Testis (tissue), 3 donors: ENCODE data around the gene OR5H1. TPM values are rescaled to one million over a fixed set of nuclear protein-coding genes. Genes with fewer than 3 reads are reported as not detected.

ENCODE experiments used
- DNase-seq: peaks from one replicate; pipeline ENCODE4 v3.0.0-alpha.2; 2019
- H3K27ac ChIP-seq, 2 donors: fragments of 200-600 bp; sonication (generic); one replicate each; pipeline ENCODE4 v1.5.1; 2019
- H3K27me3 ChIP-seq: fragments of 200-600 bp; sonication (generic); one replicate; pipeline ENCODE4 v1.5.1; 2019
- H3K36me3 ChIP-seq: fragments of 200-600 bp; sonication (generic); one replicate; pipeline ENCODE4 v1.5.1; 2017; ENCODE audit warnings: low read depth; ENCODE audit errors: missing control alignments
- H3K4me1 ChIP-seq: fragments of 200-600 bp; sonication (generic); one replicate; pipeline ENCODE4 v1.5.1; 2019
- H3K4me3 ChIP-seq, 2 donors: fragments of 200-600 bp; sonication (generic); one replicate each; pipeline ENCODE4 v1.5.1; 2017 to 2019
- H3K9me3 ChIP-seq: fragments of 200-600 bp; sonication (generic); one replicate; pipeline ENCODE4 v1.5.1; 2017
- CTCF ChIP-seq, 3 experiments: fragments of 450-650 bp in 2 of 3; fragments of 200-600 bp in 1 of 3; sonication (generic) in 1 of 3; IDR thresholded peaks; one replicate each; pipeline ENCODE4 v1.5.1; 2016 to 2019; ENCODE audit warnings: antibody characterized with exemption in 3 of 3, mild to moderate bottlenecking in 2 of 3, moderate library complexity in 1 of 3
- POLR2A ChIP-seq: fragments of 450-650 bp; IDR thresholded peaks from one replicate; pipeline ENCODE4 v1.6.1; 2017; ENCODE audit warnings: antibody characterized with exemption, mild to moderate bottlenecking, moderate library complexity
- WGBS, 2 donors: methylation state at CpG; one replicate each; pipeline ENCODE4 v1.1.5; 2018; 5-methylcytosine and 5-hydroxymethylcytosine counted together
- intact Hi-C: fragments of 100-400 bp; cut with DNase I; formaldehyde crosslinking; loops from one replicate; pipeline ENCODE4 v1.15.1; 2023; ENCODE audit warnings: low total_unique reads
- polyA plus RNA-seq: library from polyadenylated mRNA; stranded (reverse); fragments of 350-450 nt; fragmentation: Illumina TruSeq; extraction: RNeasy Lipid Tissue Mini Kit (QIAGEN cat#74804); gene quantifications from one replicate; pipeline ENCODE4 v1.2.3, GENCODE V29; 2014; ENCODE audit warnings: low read depth, low replicate concordance; ENCODE audit not compliant: insufficient read depth
- total RNA-seq, 2 donors: library from RNA; depleted of rRNA; stranded (reverse); fragments of >200 nt; gene quantifications; one replicate each; pipeline ENCODE4 v1.2.3, GENCODE V29; 2016

OR5H1 gene
- total and polyA plus RNA-seq, 3 donors from 2014 or later, result 0.08 TPM; not detected in 2

- H3K27ac ChIP-seq, result no peak within 1 kb of the TSS
- 94 to 96% methylated on average over 3 of the region's 3 CpGs for WGBS, 2 donors
- H3K9me3 ChIP-seq, result no peaks in the 10 kb centered on the region
- H3K4me3 ChIP-seq, result no peak within 1 kb of the TSS
- intact Hi-C loops, result no loop called here
- H3K4me1 ChIP-seq, result no peaks in the 10 kb centered on the region
- H3K27me3 ChIP-seq, result no peaks in the 10 kb centered on the region
- no peak for DNase-seq
- H3K36me3 ChIP-seq, result no peaks in the 10 kb centered on the region
- no peak for TF ChIP-seq POLR2A
- TF ChIP-seq CTCF (IDR thresholded peaks at IDR 0.05), result no peak
Measured at GRCh38 chr3:98166396-98166795, 35.9 kb downstream of the OR5H1 start, which contains the start of gene OR5H15. OR5H15 (plus strand) TSS chr3:98166696; CDS start chr3:98168700, 2,004 bp downstream.

- no peaks in the 10 kb centered on the region for H3K4me1 ChIP-seq
- TF ChIP-seq CTCF (IDR thresholded peaks at IDR 0.05) (no peak), POLR2A (no peak)
Measured at GRCh38 chr3:98171071-98171470, 40.5 kb downstream of the OR5H1 start.

GRCh38 chr3:98172621-98173020, 42.1 kb downstream of the OR5H1 start:
- DNase-seq, result no peak
- intact Hi-C loops, result no loop called here
- WGBS, 2 donors, result 75 to 81% methylated on average over 7 of the region's 7 CpGs

More at GRCh38 chr3:98171071-98171470, 40.5 kb downstream of the OR5H1 start:
- Histone ChIP-seq H3K27ac (no peak overlapping the region), H3K4me3 (no peak overlapping the region), H3K36me3 (no peaks in the 10 kb centered on the region), H3K9me3 (no peaks in the 10 kb centered on the region), H3K27me3 (no peaks in the 10 kb centered on the region)
- intact Hi-C loops, result no loop called here
- no peak for DNase-seq
- 58 to 74% methylated on average over 1 of the region's 1 CpG for WGBS, 2 donors

GRCh38 chr3:98180319-98180890, 49.9 kb downstream of the OR5H1 start:
- intact Hi-C loops, result no loop called here
- TF ChIP-seq POLR2A (no peak), CTCF (IDR thresholded peaks at IDR 0.05) (no peak)
- H3K4me1 ChIP-seq, result no peaks in the 10 kb centered on the region
- H3K27me3 ChIP-seq, result no peaks in the 10 kb centered on the region
- WGBS, 2 donors, result 62 to 70% methylated on average over 3 of the region's 3 CpGs
- H3K9me3 ChIP-seq, result no peaks in the 10 kb centered on the region
- H3K4me3 ChIP-seq, result no peak overlapping the region
- H3K36me3 ChIP-seq, result no peaks in the 10 kb centered on the region
- no peak overlapping the region for H3K27ac ChIP-seq
- DNase-seq, result no peak

More at GRCh38 chr3:98172621-98173020, 42.1 kb downstream of the OR5H1 start:
- Histone ChIP-seq H3K27me3 (no peaks in the 10 kb centered on the region), H3K36me3 (no peaks in the 10 kb centered on the region), H3K27ac (no peak overlapping the region), H3K9me3 (no peaks in the 10 kb centered on the region), H3K4me3 (no peak overlapping the region), H3K4me1 (no peaks in the 10 kb centered on the region)
- no peak for TF ChIP-seq POLR2A
- no peak for TF ChIP-seq CTCF (IDR thresholded peaks at IDR 0.05)

GRCh38 chr3:98182196-98182595, 51.7 kb downstream of the OR5H1 start:
- intact Hi-C loops, result loop anchor here (2.0 kb wide), 1 partner anchor 41 kb away; no protein-coding TSS in a partner anchor
- no peak for DNase-seq
- no peak overlapping the region for H3K27ac ChIP-seq
- TF ChIP-seq CTCF (IDR thresholded peaks at IDR 0.05), result no peak
- TF ChIP-seq POLR2A, result no peak
- no peaks in the 10 kb centered on the region for H3K9me3 ChIP-seq
- no peaks in the 10 kb centered on the region for H3K36me3 ChIP-seq
- no peaks in the 10 kb centered on the region for H3K27me3 ChIP-seq
- no peak overlapping the region for H3K4me3 ChIP-seq
- no peaks in the 10 kb centered on the region for H3K4me1 ChIP-seq
